Stomach (tissue), 9 donors: ENCODE measurements around the gene ZNF212. TPM values are rescaled to one million over a fixed set of nuclear protein-coding genes. Genes with fewer than 3 reads are reported as not detected.

Source experiments
- DNase-seq, 2 donors: peaks; one replicate each; pipeline versions ENCODE4 v3.0.0 to v3.0.0-alpha.2; 2013 to 2019
- H3K27ac ChIP-seq, 5 donors: fragments of 200-600 bp in 4 of 5; sonication (generic) in 4 of 5; one replicate each; pipeline ENCODE4 v1.5.1; 2013 to 2019; ENCODE audit warnings: mild to moderate bottlenecking in 1 of 5, moderate library complexity in 1 of 5
- H3K27me3 ChIP-seq, 3 donors: fragments of 200-600 bp; sonication (generic); one replicate each; pipeline ENCODE4 v1.5.1; 2017 to 2019; ENCODE audit warnings: mixed run types in 1 of 3
- H3K36me3 ChIP-seq, 4 donors: fragments of 200-600 bp; sonication (generic); 1 replicate in 3 of 4; 2 replicates in 1 of 4; pipeline ENCODE4 v1.5.1; 2016 to 2019
- H3K4me1 ChIP-seq, 4 donors: fragments of 200-600 bp; sonication (generic); one replicate each; pipeline ENCODE4 v1.5.1; 2016 to 2019
- H3K4me3 ChIP-seq, 4 donors: fragments of 200-600 bp; sonication (generic) in 3 of 4; one replicate each; pipeline ENCODE4 v1.5.1; 2016 to 2019; ENCODE audit warnings: mild to moderate bottlenecking in 1 of 4
- H3K9me3 ChIP-seq, 4 donors: fragments of 200-600 bp; sonication (generic); one replicate each; pipeline ENCODE4 v1.5.1; 2016 to 2019
- CTCF ChIP-seq, 7 experiments: fragments of 450-650 bp in 4 of 7; fragments of 200-600 bp in 3 of 7; sonication (generic) in 3 of 7; IDR thresholded peaks; one replicate each; pipeline ENCODE4 v1.5.1; 2016 to 2019; ENCODE audit warnings: antibody characterized with exemption in 7 of 7, control low read depth in 2 of 7, mild to moderate bottlenecking in 1 of 7
- EP300 ChIP-seq: sonication (generic); formaldehyde crosslinking; IDR thresholded peaks from one replicate; pipeline ENCODE4 v1.6.1; 2017; ENCODE audit warnings: antibody characterized with exemption
- POLR2A ChIP-seq, 4 donors: fragments of 450-650 bp; IDR thresholded peaks; one replicate each; pipeline ENCODE4 v1.6.1; 2016; ENCODE audit warnings: antibody characterized with exemption in 4 of 4, control low read depth in 2 of 4, mild to moderate bottlenecking in 1 of 4, moderate library complexity in 1 of 4
- POLR2AphosphoS5 ChIP-seq, 3 donors: sonication (generic); formaldehyde crosslinking; IDR thresholded peaks; one replicate each; pipeline ENCODE4 v1.6.1; 2016; ENCODE audit warnings: antibody characterized with exemption in 3 of 3
- WGBS, 5 donors: extraction: QIAGEN DNeasy Blood & Tissue Kit in 3 of 5; methylation state at CpG; one replicate each; pipeline versions ENCODE4 v1.1.5 to v1.1.7; 2013 to 2018; 5-methylcytosine and 5-hydroxymethylcytosine counted together
- intact Hi-C: fragments of 100-400 bp; cut with DNase I; formaldehyde crosslinking; loops from one replicate; pipeline ENCODE4 v1.15.1; 2023; ENCODE audit warnings: low total_unique reads
- polyA plus RNA-seq, 3 donors: library from polyadenylated mRNA; stranded (reverse); fragments of 200-250 nt; gene quantifications; one replicate each; pipeline ENCODE4 v1.2.3, GENCODE V29; 2013
- total RNA-seq, 5 donors: library from RNA; depleted of rRNA; stranded (reverse); fragments of >200 nt; gene quantifications; one replicate each; pipeline versions ENCODE4 v1.1.0 to v1.2.3, GENCODE V29; 2014 to 2016
- donor health status: healthy with polysubstance abuse.
- donor health status: Bipolar disorder and iron deficiency.
- donor health status: healthy.

The ZNF212 gene
- total and polyA plus RNA-seq, 8 donors, result 2.9 to 42.9 (median 6.4) TPM

GRCh38 chr7:149279111-149279743, 39.8 kb downstream of the ZNF212 start:
- intact Hi-C loops, result no loop called here
- H3K27ac ChIP-seq, result no peak overlapping the region
- H3K36me3 ChIP-seq, result peaks cover 30 to 82% (median 78%) of the 10 kb centered on the region in 4 donors
- DNase-seq, result no peak
- H3K9me3 ChIP-seq, result peaks cover 0 to 5% (median 0%) of the 10 kb centered on the region in 4 donors
- TF ChIP-seq EP300 (no peak), POLR2AphosphoS5 (IDR thresholded peaks at IDR 0.05) (no peak), CTCF (IDR thresholded peaks at IDR 0.05) (no peak), POLR2A (IDR thresholded peaks at IDR 0.05) (no peak)
- 92 to 96% (median 92%) methylated on average over 17 of the region's 17 CpGs for WGBS, 5 donors
- H3K4me3 ChIP-seq, result no peak overlapping the region
- peaks cover 0 to 1% (median 0%) of the 10 kb centered on the region in 4 donors for H3K4me1 ChIP-seq
- no peaks in the 10 kb centered on the region for H3K27me3 ChIP-seq

GRCh38 chr7:149280151-149280550, 40.7 kb downstream of the ZNF212 start:
- TF ChIP-seq POLR2A (IDR thresholded peaks at IDR 0.05), result no peak
- TF ChIP-seq CTCF (IDR thresholded peaks at IDR 0.05), result no peak
- TF ChIP-seq EP300, result no peak
- TF ChIP-seq POLR2AphosphoS5 (IDR thresholded peaks at IDR 0.05), result no peak
- WGBS, 5 donors, result 64 to 97% (median 92%) methylated on average over 2 to 8 of the region's 9 CpGs
- no peaks in the 10 kb centered on the region for H3K9me3 ChIP-seq

GRCh38 chr7:149280661-149281507, 41.4 kb downstream of the ZNF212 start:
- no peak overlapping the region for H3K4me3 ChIP-seq
- H3K27ac ChIP-seq, result no peak overlapping the region
- intact Hi-C loops, result no loop called here
- WGBS, 5 donors, result 84 to 96% (median 94%) methylated on average over 4 to 8 of the region's 8 CpGs
- H3K27me3 ChIP-seq, result no peaks in the 10 kb centered on the region
- H3K4me1 ChIP-seq, result peaks cover 4 to 18% (median 13%) of the 10 kb centered on the region in 4 donors
- no peak for TF ChIP-seq POLR2A (IDR thresholded peaks at IDR 0.05)
- TF ChIP-seq EP300, result no peak
- TF ChIP-seq POLR2AphosphoS5 (IDR thresholded peaks at IDR 0.05), result no peak
- TF ChIP-seq CTCF (IDR thresholded peaks at IDR 0.05), result no peak
- H3K36me3 ChIP-seq, result peaks cover 25 to 65% (median 63%) of the 10 kb centered on the region in 4 donors
- no peak for DNase-seq
- H3K9me3 ChIP-seq, result no peaks in the 10 kb centered on the region

More at GRCh38 chr7:149280151-149280550, 40.7 kb downstream of the ZNF212 start:
- intact Hi-C loops, result no loop called here
- DNase-seq, result no peak
- H3K4me3 ChIP-seq, result no peak overlapping the region
- H3K27ac ChIP-seq, result no peak overlapping the region
- H3K4me1 ChIP-seq, result peaks cover 4 to 11% (median 5%) of the 10 kb centered on the region in 4 donors
- no peaks in the 10 kb centered on the region for H3K27me3 ChIP-seq
- peaks cover 30 to 73% (median 70%) of the 10 kb centered on the region in 4 donors for H3K36me3 ChIP-seq

- H3K4me3 ChIP-seq, result no peak overlapping the region
- WGBS, 5 donors, result 93 to 98% (median 95%) methylated on average over 7 to 59 of the region's 59 CpGs
- no peaks in the 10 kb centered on the region for H3K9me3 ChIP-seq
- H3K27me3 ChIP-seq, result no peaks in the 10 kb centered on the region
- peaks cover 4 to 21% (median 16%) of the 10 kb centered on the region in 4 donors for H3K4me1 ChIP-seq
- no peak overlapping the region for H3K27ac ChIP-seq
- intact Hi-C loops, result no loop called here
- no peak for TF ChIP-seq EP300
- TF ChIP-seq POLR2A (IDR thresholded peaks at IDR 0.05), result no peak
- TF ChIP-seq POLR2AphosphoS5 (IDR thresholded peaks at IDR 0.05), result no peak
- no peak for TF ChIP-seq CTCF (IDR thresholded peaks at IDR 0.05)
- no peak for DNase-seq
- H3K36me3 ChIP-seq, result peaks cover 25 to 57% (median 55%) of the 10 kb centered on the region in 4 donors
These were observed 42.3 kb downstream of the ZNF212 start for GRCh38 chr7:149281508-149282330.
